Astrocyte of the hippocampus (primary cell): Measurements from ENCODE around the gene MECP2.
A peak's percentile ranks its signal among the peaks of the same experiment; 100 is the strongest.
"Not testable (repeated sequence)": the region's sequence is repeated elsewhere in the genome, so short reads cannot be mapped to it uniquely, and the experiment has no call there.

Experiments
- DNase-seq: peaks from one replicate; pipeline ENCODE4 v3.0.0; 2011; ENCODE audit warnings: low read depth, low spot score

Gene MECP2

GRCh38 chrX:153993978-153994377, 103.5 kb downstream of the MECP2 start:
- no peak for DNase-seq

- DNase-seq = no peak
Observed at GRCh38 chrX:153993079-153993478, 104.4 kb downstream of the MECP2 start.

DNA sequence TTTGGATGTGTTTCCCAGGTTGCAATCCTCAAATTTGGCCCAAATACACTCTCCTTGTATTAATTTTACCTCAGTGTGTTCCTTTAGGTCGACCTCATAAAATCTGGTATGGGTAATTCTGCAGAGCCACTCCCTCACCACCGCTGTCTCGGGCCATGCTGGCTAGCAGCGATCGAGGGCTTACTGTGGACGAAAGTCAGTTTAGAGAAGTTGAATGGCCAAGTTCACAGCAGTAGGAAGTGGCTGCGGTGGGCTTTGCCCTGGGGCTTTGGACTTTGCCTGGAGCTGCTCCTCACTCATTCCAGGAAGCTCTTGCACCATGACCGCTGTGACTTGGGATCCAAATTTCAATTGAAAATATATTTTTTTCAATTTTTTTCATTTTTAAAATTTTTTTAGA, 105.3 kb downstream of the MECP2 start:
- DNase-seq = no peak

GRCh38 chrX:153991013-153991580, 106.4 kb downstream of the MECP2 start:
- DNase-seq = no peak

DNA sequence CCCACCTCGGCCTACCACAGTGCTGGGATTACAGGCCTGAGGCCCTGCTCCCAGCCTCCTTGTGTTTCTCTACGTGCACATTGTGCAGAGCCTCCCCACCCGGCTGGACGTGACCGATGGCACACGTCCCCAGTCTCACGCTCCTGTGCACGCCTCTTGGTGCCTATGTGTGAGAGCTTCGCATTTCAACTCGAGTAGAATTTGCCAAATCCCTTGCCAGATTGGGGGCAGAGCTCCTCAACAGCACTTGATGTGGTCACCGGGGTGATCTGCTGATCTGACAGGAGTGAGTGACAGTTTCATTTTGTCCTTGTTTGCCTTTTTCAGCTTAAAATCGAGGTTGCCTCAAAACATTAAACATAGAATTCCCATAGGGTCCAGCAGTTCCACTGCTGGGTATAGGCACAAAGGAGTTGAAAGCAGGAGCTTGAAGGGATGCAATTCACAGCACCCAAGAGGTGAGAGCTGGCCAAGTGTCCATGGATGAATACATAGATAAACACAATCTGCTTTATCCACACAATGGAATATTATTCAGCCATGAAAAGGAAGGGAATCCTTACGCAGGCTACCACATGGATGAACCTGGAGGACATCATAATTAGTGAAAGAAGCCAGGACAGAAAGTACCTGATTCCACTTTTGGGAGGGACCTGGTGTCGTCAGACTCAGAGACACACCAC, 107.4 kb downstream of the MECP2 start:
- no peak for DNase-seq

DNA sequence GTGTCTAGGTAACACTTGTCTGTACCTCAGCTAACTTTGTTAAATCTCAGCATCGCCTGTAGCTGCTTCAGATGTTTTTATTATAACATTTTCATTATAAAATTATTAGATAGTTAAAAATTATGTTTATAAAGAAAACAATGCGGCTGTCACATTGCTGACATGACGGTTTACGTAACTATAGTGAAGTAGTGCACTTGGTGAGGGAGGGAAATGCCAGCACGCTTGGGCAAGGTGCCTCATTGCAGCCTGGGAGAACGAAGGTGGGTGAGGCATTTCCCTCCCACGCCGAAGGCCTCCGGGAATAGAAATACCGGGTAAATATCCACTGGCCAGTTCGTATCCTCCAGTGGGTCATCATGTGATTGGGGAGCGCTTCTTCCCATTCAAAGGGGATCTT, 109.0 kb downstream of the MECP2 start:
- DNase-seq = no peak

- no peak for DNase-seq
Observed at GRCh38 chrX:153984351-153985178, 113.0 kb downstream of the MECP2 start.

DNA sequence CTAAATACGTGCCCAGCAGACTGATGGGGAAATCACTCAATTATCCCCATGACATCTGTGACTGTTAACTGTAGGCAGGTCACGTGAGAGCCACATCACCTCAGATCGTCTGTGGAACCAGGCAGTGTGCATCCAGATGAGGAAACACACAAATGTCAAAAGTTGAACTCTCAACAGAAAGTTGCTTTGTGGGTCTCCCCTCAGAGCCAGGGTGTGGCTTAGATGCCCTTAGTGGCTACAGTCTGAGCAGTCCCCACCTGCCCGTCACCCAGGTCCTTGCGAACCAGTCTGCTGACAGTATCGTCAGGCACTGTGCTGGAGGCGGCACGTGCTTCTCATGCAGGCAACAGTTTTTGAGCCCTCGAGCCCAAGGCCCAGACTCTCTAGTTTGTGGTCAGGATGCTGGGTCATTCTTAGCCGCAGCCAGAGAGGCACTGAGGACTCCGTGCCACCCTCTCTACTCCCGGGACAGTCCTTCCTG, 114.2 kb downstream of the MECP2 start:
- DNase-seq = no peak

DNA sequence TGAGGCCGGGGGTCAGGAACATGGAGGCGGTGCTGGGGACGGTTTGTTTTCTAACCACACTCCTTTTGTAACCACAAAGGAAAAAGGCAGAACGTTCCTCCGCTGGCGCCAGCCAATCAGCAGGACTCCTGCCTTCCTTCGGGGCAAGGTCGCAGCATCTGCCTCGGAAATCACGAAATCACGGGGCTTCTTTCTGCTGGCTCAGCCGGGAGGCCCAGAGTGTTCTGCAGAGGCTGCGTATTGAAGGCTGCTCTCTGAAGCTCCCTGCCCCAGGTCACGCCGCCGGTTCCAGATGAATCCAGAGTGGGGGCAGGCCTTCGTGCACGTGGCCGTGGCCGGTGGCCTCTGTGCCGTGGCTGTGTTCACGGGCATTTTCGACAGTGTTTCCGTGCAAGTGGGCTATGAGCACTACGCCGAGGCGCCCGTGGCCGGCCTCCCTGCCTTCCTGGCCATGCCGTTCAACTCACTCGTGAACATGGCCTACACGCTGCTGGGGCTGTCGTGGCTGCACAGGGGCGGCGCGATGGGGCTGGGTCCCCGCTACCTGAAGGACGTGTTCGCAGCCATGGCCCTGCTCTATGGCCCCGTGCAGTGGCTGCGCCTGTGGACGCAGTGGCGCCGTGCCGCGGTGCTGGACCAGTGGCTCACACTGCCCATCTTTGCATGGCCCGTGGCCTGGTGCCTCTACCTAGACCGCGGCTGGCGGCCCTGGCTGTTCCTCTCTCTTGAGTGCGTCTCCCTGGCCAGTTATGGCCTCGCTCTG, 115.6 kb downstream of the MECP2 start:
- no peak for DNase-seq

DNA sequence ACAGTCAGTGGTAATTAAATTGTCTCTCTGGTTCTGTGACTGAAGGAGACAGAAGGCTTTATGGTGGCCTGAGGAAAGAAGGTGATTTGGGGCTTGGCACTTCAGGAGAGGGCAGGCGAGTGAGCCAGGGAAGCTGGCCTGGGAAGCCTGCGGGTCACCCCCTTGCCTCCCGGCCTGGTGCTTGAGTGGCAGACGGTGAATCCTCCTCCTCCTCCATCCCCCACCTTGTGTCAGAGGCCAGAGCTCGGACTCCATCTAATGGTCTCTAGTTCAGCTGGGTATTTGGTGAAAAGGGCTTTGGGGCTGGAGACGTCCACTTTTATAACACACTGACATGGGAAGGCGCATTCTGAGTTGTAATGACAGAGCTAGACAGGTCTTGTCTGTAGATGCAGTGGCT, 116.3 kb downstream of the MECP2 start:
- no peak for DNase-seq

GRCh38 chrX:153980394-153980793, 117.1 kb downstream of the MECP2 start:
- DNase-seq = not testable (repeated sequence)

- no peak for DNase-seq
Observed at GRCh38 chrX:153974726-153975286, 122.7 kb downstream of the MECP2 start.

DNA sequence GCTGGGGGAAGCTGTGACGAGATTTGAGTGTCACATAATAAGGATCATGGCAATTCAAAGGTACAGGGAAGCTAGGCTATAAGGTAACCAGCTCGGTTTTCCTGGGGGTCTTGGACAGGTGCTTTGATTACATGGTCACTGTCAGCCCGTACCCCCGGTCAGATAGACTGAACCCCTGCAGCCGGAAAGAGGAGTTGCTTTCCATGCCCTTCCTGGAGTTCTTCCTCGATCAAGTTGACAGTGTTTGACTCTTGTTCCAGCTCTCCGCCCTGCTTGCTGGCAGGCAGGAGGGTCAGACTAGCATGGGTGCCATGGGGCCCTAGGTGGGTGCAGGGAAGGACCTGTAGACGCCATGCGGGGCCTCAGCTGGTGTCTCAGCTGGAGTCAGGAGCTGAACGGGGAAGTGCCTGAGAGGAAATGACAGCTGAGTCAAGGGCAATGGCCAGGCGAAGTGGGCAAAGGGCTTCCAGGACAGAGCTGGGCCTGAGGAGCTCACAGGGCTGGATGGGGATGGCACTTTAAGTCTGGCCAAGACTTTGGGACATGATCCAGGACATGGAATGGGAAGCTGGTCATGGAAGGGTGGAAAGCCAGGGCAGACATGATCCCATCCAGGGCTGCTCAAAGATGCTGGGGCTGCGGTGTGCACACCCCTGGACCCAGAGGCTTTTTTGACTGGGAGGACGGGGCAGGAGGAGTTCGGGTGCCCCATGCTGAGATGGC, 123.4 kb downstream of the MECP2 start:
- DNase-seq = no peak

- DNase-seq = no peak
Observed at GRCh38 chrX:153973127-153974002, 124.2 kb downstream of the MECP2 start.

GRCh38 chrX:153972368-153973126, 125.0 kb downstream of the MECP2 start, which contains the start of gene TMEM187:
TMEM187 (plus strand) TSS chrX:153972754; CDS start chrX:153982063, 9,309 bp downstream.
- DNase-seq = peak; percentile 94
